DOHH2 (cell line): ENCODE results near the gene NBDY.
"Not testable (repeated sequence)": the region's sequence is repeated elsewhere in the genome, so short reads cannot be mapped to it uniquely, and the experiment has no call there.

Source experiments
- H3F3A ChIP-seq: fragments of 200-600 bp; sonication (generic), shearing (Covaris generic); 2 replicates; pipeline ENCODE4 v1.6.0; 2016; ENCODE audit warnings: antibody characterized with exemption, mild to moderate bottlenecking; ENCODE audit not compliant: control insufficient read depth, insufficient read depth
- H3K27ac ChIP-seq: fragments of 200-600 bp; sonication (generic); 2 replicates; pipeline ENCODE4 v1.5.1; 2014; ENCODE audit warnings: low read depth, mild to moderate bottlenecking, low read length, moderate library complexity
- H3K27me3 ChIP-seq: fragments of 200-600 bp; sonication (generic); 2 replicates; pipeline ENCODE4 v1.6.1; 2014; ENCODE audit warnings: mild to moderate bottlenecking, low read length, mixed read lengths; ENCODE audit not compliant: control insufficient read depth
- H3K36me3 ChIP-seq: fragments of 200-600 bp; sonication (generic); 2 replicates; pipeline ENCODE4 v1.6.1; 2014; ENCODE audit warnings: mild to moderate bottlenecking, low read length, moderate library complexity, mixed read lengths; ENCODE audit not compliant: control insufficient read depth
- H3K4me1 ChIP-seq: fragments of 200-600 bp; sonication (generic); 2 replicates; pipeline ENCODE4 v1.6.1; 2014; ENCODE audit warnings: mild to moderate bottlenecking, low read length, mixed read lengths; ENCODE audit not compliant: control insufficient read depth
- H3K4me2 ChIP-seq: fragments of 200-600 bp; sonication (generic); 2 replicates; pipeline ENCODE4 v1.6.0; 2014; ENCODE audit warnings: mild to moderate bottlenecking, low read length, moderate library complexity
- H3K4me3 ChIP-seq: fragments of 200-600 bp; sonication (generic); 2 replicates; pipeline ENCODE4 v1.5.1; 2014; ENCODE audit warnings: mild to moderate bottlenecking, low read length, mixed read lengths
- H3K79me2 ChIP-seq: fragments of 200-600 bp; sonication (generic); 2 replicates; pipeline ENCODE4 v1.6.1; 2014; ENCODE audit warnings: mild to moderate bottlenecking, low read length, mixed read lengths; ENCODE audit not compliant: control insufficient read depth
- H3K9me2 ChIP-seq: fragments of 200-600 bp; sonication (generic); replicated peaks from 2 replicates; pipeline ENCODE4 v1.6.1; 2014; ENCODE audit warnings: mild to moderate bottlenecking, low read length, mixed read lengths; ENCODE audit not compliant: control insufficient read depth
- H3K9me3 ChIP-seq: fragments of 200-600 bp; sonication (generic); 2 replicates; pipeline ENCODE4 v1.6.1; 2014; ENCODE audit warnings: antibody characterized with exemption, low read length, mixed read lengths; ENCODE audit not compliant: control insufficient read depth, insufficient read depth
- H4K20me1 ChIP-seq: fragments of 200-600 bp; sonication (generic); 2 replicates; pipeline ENCODE4 v1.6.0; 2014; ENCODE audit warnings: low read depth, mild to moderate bottlenecking, antibody characterized with exemption, low read length, moderate library complexity; ENCODE audit not compliant: control insufficient read depth, insufficient read depth
- EZH2phosphoT487 ChIP-seq: fragments of 200-600 bp; sonication (generic); IDR thresholded peaks from 2 replicates; pipeline ENCODE4 v1.6.1; 2017; ENCODE audit warnings: borderline replicate concordance, mild to moderate bottlenecking, antibody characterized with exemption, low read length, moderate library complexity, mixed read lengths
- TF ChIP-seq, protein P1 (sequence below): fragments of 200-600 bp; sonication (generic); IDR thresholded peaks from one replicate; pipeline ENCODE4 v1.5.1; 2014; ENCODE audit warnings: antibody characterized with exemption, mild to moderate bottlenecking, low read depth, low read length; ENCODE audit not compliant: poor library complexity, severe bottlenecking

The NBDY gene, protein sequence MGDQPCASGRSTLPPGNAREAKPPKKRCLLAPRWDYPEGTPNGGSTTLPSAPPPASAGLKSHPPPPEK

DNA sequence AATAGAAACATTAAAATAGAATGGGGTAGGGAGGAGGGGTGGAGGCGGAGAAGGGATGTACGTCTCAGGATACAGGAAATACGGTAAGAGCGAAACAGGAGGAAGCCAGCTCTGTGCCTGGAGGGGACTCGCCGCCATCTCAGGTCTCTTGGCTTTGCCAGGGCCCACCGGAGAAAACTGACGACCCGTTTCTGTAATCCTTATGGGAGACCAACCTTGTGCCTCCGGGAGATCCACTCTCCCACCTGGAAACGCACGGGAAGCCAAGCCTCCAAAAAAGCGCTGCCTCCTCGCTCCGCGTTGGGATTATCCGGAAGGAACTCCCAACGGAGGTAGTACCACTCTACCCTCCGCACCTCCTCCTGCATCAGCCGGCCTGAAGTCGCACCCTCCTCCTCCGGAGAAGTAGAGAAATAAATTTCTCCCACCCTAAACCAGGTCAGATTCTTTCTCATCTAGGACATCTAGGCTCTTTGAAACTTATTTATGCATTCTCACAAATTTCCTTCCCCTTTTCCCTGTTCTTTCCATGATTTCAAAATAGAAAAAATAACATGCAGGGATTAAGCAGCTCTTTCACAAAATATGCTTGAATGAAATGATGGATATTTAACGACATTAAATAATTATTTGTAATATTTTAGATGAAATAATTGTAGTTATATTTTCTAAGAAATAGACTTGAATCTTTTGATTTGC, at the start of gene NBDY:
Gene NBDY (plus strand): TSS at position 92 of the 699 bp plus-strand sequence. CDS start 111 bp downstream, at position 203.
- Histone ChIP-seq H3K9me3 (no peaks in the 10 kb centered on the region), H4K20me1 (no peaks in the 10 kb centered on the region), H3K27me3 (no peaks in the 10 kb centered on the region), H3K4me1 (peaks cover 11% of the 10 kb centered on the region), H3K79me2 (peaks cover 17% of the 10 kb centered on the region), H3K9me2 (no peaks in the 10 kb centered on the region), H3K4me3 (peak within 1 kb of the TSS; percentile 81), H3K36me3 (no peaks in the 10 kb centered on the region), H3F3A (no peaks in the 10 kb centered on the region), H3K27ac (peak within 1 kb of the TSS; percentile 26; the same call in 1 of the 2 replicates), H3K4me2 (peak within 1 kb of the TSS; percentile 63)
- TF ChIP-seq EZH2phosphoT487 = no peak
- TF ChIP-seq, protein P1, sequence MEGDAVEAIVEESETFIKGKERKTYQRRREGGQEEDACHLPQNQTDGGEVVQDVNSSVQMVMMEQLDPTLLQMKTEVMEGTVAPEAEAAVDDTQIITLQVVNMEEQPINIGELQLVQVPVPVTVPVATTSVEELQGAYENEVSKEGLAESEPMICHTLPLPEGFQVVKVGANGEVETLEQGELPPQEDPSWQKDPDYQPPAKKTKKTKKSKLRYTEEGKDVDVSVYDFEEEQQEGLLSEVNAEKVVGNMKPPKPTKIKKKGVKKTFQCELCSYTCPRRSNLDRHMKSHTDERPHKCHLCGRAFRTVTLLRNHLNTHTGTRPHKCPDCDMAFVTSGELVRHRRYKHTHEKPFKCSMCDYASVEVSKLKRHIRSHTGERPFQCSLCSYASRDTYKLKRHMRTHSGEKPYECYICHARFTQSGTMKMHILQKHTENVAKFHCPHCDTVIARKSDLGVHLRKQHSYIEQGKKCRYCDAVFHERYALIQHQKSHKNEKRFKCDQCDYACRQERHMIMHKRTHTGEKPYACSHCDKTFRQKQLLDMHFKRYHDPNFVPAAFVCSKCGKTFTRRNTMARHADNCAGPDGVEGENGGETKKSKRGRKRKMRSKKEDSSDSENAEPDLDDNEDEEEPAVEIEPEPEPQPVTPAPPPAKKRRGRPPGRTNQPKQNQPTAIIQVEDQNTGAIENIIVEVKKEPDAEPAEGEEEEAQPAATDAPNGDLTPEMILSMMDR = no peak

DNA sequence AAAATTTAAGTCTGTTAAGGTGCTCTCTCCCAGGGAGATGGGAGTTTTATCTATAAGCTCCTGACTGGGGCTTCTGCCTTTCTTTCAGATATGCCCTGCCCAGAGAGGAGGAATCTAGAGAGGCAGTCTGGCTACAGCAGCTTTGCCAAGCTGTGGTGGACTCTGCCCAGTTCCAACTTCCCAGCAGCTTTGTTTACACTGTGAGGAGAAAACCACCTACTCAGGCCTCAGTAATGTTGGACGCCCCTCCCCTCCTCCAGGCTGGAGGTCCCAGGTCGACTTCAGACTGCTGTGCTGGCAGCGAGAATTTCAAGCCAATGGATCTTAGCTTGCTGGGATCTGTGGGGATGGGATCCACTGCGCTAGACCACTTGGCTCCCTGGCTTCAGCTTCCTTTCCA, 24.5 kb upstream of the NBDY start:
- H3K79me2 ChIP-seq, H4K20me1 ChIP-seq, H3K9me3 ChIP-seq, H3F3A ChIP-seq, H3K27ac ChIP-seq, H3K27me3 ChIP-seq, H3K4me2 ChIP-seq, H3K4me1 ChIP-seq, H3K9me2 ChIP-seq, H3K4me3 ChIP-seq, H3K36me3 ChIP-seq: not testable (repeated sequence)

DNA sequence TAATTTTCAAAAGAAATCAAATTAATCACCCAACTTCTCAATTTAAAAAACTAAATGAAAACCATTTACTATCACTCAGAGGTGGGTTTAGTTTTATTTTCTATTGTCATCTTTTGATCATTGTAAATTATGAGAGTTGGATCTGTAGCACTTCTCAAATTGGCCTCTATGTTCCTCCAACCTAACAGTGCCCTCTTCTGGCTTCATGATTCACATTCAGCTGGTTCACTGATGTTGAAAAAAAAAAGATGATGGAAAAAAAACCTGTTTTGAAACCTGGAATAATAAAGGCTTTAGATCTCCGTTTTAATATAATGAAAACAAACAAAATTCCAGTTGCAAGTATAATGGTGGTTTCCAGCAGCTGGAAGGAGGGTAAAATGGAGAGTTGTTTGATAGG, 2.4 kb upstream of the NBDY start:
- no peak overlapping the region for H3K27ac ChIP-seq
- no peak overlapping the region for H3K4me2 ChIP-seq
- H3K9me2 ChIP-seq = no peaks in the 10 kb centered on the region
- no peak for TF ChIP-seq EZH2phosphoT487
- TF ChIP-seq, protein P1 = peak; percentile 56
- no peaks in the 10 kb centered on the region for H3K27me3 ChIP-seq
- H3K36me3 ChIP-seq = no peaks in the 10 kb centered on the region
- H3K9me3 ChIP-seq = no peaks in the 10 kb centered on the region
- H3F3A ChIP-seq = no peaks in the 10 kb centered on the region
- H3K4me3 ChIP-seq = no peak overlapping the region
- H4K20me1 ChIP-seq = no peaks in the 10 kb centered on the region
- H3K79me2 ChIP-seq = peaks cover 15% of the 10 kb centered on the region
- H3K4me1 ChIP-seq = peaks cover 11% of the 10 kb centered on the region

DNA sequence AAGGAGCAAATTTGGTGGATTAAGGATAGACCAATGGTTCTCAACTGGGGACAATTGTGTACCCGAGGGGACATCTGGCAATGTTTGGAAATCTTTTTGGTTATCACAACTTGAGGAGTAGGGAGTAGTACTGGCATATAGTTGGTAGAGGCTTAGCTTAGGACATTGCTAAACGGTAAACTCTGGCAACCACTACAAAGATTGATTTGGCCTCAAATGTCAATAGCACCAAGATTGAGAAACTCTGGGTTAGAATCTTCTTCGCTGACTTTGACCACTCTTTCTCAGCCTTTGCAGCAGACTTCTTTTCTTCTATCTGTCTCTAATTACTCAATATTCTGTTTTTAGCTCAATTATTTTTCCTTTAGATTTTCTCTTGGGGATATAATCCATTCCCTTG, 1.5 kb upstream of the NBDY start:
- Histone ChIP-seq H3K79me2 (peaks cover 17% of the 10 kb centered on the region), H3K4me3 (no peak overlapping the region), H3K27ac (no peak overlapping the region), H3K4me1 (peaks cover 11% of the 10 kb centered on the region), H3F3A (no peaks in the 10 kb centered on the region), H3K36me3 (no peaks in the 10 kb centered on the region), H3K27me3 (no peaks in the 10 kb centered on the region), H4K20me1 (no peaks in the 10 kb centered on the region), H3K9me2 (no peaks in the 10 kb centered on the region), H3K9me3 (no peaks in the 10 kb centered on the region), H3K4me2 (no peak overlapping the region)
- no peak for TF ChIP-seq EZH2phosphoT487
- TF ChIP-seq, protein P1 = no peak
